ENCODE data around the gene RPGRIP1L. TPM values are rescaled to one million over a fixed set of nuclear protein-coding genes. Genes with fewer than 3 reads are reported as not detected.

The RPGRIP1L gene
- 12.0 and 21.4 TPM in 2 replicates for total RNA-seq (ENCODE audit: low replicate concordance)
- long read RNA-seq, partial matches to known transcripts: 10 of 13 reads
- long read RNA-seq, other reads (novel, unspliced or antisense): 2 of 13 reads

- peak within 1 kb of the TSS; percentile 85 for H3K27ac Mint-ChIP-seq
- H3K9me3 Mint-ChIP-seq: no peaks in the 10 kb centered on the region
- no peaks in the 10 kb centered on the region for H3K27me3 Mint-ChIP-seq
- H3K36me3 Mint-ChIP-seq: peaks cover 10% of the 10 kb centered on the region
- peaks cover 10% of the 10 kb centered on the region for H3K4me1 Mint-ChIP-seq (ENCODE audit: unreplicated experiment)
- TF ChIP-seq CTCF (conservative IDR thresholded peaks at IDR 0.05): no peak
- H3K4me3 Mint-ChIP-seq: peak within 1 kb of the TSS; percentile 100
- peak; percentile 99 for DNase-seq (ENCODE audit: extremely low spot score, unreplicated experiment)
Observed at GRCh38 chr16:53703590-53704444, at the start of gene RPGRIP1L, which contains the start of gene FTO. Gene RPGRIP1L (minus strand): TSS chr16:53703859. CDS start chr16:53700723, 3,136 bp downstream. Gene FTO (plus strand): TSS chr16:53704156.

GRCh38 chr16:53753431-53753830 is 49.8 kb upstream of the RPGRIP1L start:
- Mint-ChIP-seq H3K27ac (no peak overlapping the region), H3K4me3 (no peak overlapping the region), H3K27me3 (no peaks in the 10 kb centered on the region), H3K9me3 (no peaks in the 10 kb centered on the region), H3K4me1 (ENCODE audit: unreplicated experiment) (peaks cover 42% of the 10 kb centered on the region), H3K36me3 (no peaks in the 10 kb centered on the region)
- TF ChIP-seq CTCF (conservative IDR thresholded peaks at IDR 0.05): no peak
- DNase-seq (ENCODE audit: extremely low spot score, unreplicated experiment): no peak

GRCh38 chr16:53752560-53752959 is 48.9 kb upstream of the RPGRIP1L start:
- Mint-ChIP-seq H3K9me3 (no peaks in the 10 kb centered on the region), H3K4me1 (ENCODE audit: unreplicated experiment) (peaks cover 37% of the 10 kb centered on the region), H3K27ac (no peak overlapping the region), H3K36me3 (no peaks in the 10 kb centered on the region), H3K27me3 (no peaks in the 10 kb centered on the region), H3K4me3 (no peak overlapping the region)
- no peak for TF ChIP-seq CTCF (conservative IDR thresholded peaks at IDR 0.05)
- no peak for DNase-seq (ENCODE audit: extremely low spot score, unreplicated experiment)

- peak; percentile 29 for TF ChIP-seq CTCF (conservative IDR thresholded peaks at IDR 0.05)
- H3K9me3 Mint-ChIP-seq: peaks cover 4% of the 10 kb centered on the region
- peaks cover 24% of the 10 kb centered on the region for H3K4me1 Mint-ChIP-seq (ENCODE audit: unreplicated experiment)
- H3K27ac Mint-ChIP-seq: no peak overlapping the region
- H3K4me3 Mint-ChIP-seq: no peak overlapping the region
- no peaks in the 10 kb centered on the region for H3K36me3 Mint-ChIP-seq
- no peaks in the 10 kb centered on the region for H3K27me3 Mint-ChIP-seq
- DNase-seq (ENCODE audit: extremely low spot score, unreplicated experiment): no peak
Observed at GRCh38 chr16:53745753-53746266, 42.2 kb upstream of the RPGRIP1L start.

GRCh38 chr16:53745086-53745485 is 41.4 kb upstream of the RPGRIP1L start:
- no peaks in the 10 kb centered on the region for H3K36me3 Mint-ChIP-seq
- no peaks in the 10 kb centered on the region for H3K27me3 Mint-ChIP-seq
- TF ChIP-seq CTCF (conservative IDR thresholded peaks at IDR 0.05): no peak
- peaks cover 4% of the 10 kb centered on the region for H3K9me3 Mint-ChIP-seq
- no peak overlapping the region for H3K4me3 Mint-ChIP-seq
- H3K4me1 Mint-ChIP-seq (ENCODE audit: unreplicated experiment): peaks cover 30% of the 10 kb centered on the region
- peak overlapping the region; percentile 39 for H3K27ac Mint-ChIP-seq
- no peak for DNase-seq (ENCODE audit: extremely low spot score, unreplicated experiment)

Measured in type B pancreatic cell (in vitro differentiated cells).